NCI-H748 (cell line): ENCODE measurements around the gene ATP6AP2.
A peak's percentile ranks its signal among the peaks of the same experiment; 100 is the strongest.
"Not testable (repeated sequence)": the region's sequence is repeated elsewhere in the genome, so short reads cannot be mapped to it uniquely, and the experiment has no call there.

Source experiments
- DNase-seq: peaks from one replicate; lab custom pipeline; 2025; ENCODE audit not compliant: unreplicated experiment; lab: John Stamatoyannopoulos, UW

The ATP6AP2 gene

GRCh38 chrX:40580537-40581335 lies at the start of gene ATP6AP2:
Gene ATP6AP2, plus strand, starts transcription at chrX:40580970. Its CDS starts 96 bp downstream, at chrX:40581066.
- DNase-seq = peak; percentile 97

GRCh38 chrX:40531056-40531826 lies 49.5 kb upstream of the ATP6AP2 start:
- no peak for DNase-seq

- DNase-seq = no peak
These were observed 43.5 kb upstream of the ATP6AP2 start for GRCh38 chrX:40537310-40537709.

- DNase-seq = no peak
These were observed 42.4 kb upstream of the ATP6AP2 start for GRCh38 chrX:40538406-40538805.

GRCh38 chrX:40539214-40540142 lies 41.3 kb upstream of the ATP6AP2 start:
- DNase-seq = peak; percentile 63

- no peak for DNase-seq
These were observed 38.6 kb upstream of the ATP6AP2 start for GRCh38 chrX:40542208-40542607.

GRCh38 chrX:40542972-40543371 lies 37.8 kb upstream of the ATP6AP2 start:
- no peak for DNase-seq

- peak; percentile 88 for DNase-seq
These were observed 37.0 kb upstream of the ATP6AP2 start for GRCh38 chrX:40543661-40544328.

GRCh38 chrX:40544343-40545266 lies 36.2 kb upstream of the ATP6AP2 start:
- peak; percentile 53 for DNase-seq

GRCh38 chrX:40546870-40547269 lies 33.9 kb upstream of the ATP6AP2 start:
- DNase-seq = no peak

- DNase-seq = peak; percentile 90
These were observed 30.7 kb upstream of the ATP6AP2 start for GRCh38 chrX:40550066-40550465.

GRCh38 chrX:40552768-40553167 lies 28.0 kb upstream of the ATP6AP2 start:
- peak; percentile 13 for DNase-seq

- DNase-seq = no peak
These were observed 22.2 kb upstream of the ATP6AP2 start for GRCh38 chrX:40558590-40558989.

GRCh38 chrX:40563784-40564183 lies 17.0 kb upstream of the ATP6AP2 start:
- no peak for DNase-seq

- no peak for DNase-seq
These were observed 16.3 kb upstream of the ATP6AP2 start for GRCh38 chrX:40564447-40564846.

GRCh38 chrX:40570346-40571093 lies 10.2 kb upstream of the ATP6AP2 start:
- no peak for DNase-seq

GRCh38 chrX:40571164-40571563 lies 9.6 kb upstream of the ATP6AP2 start:
- not testable (repeated sequence) for DNase-seq

GRCh38 chrX:40571600-40571999 lies 9.2 kb upstream of the ATP6AP2 start:
- DNase-seq = no peak

GRCh38 chrX:40573763-40574162 lies 7.0 kb upstream of the ATP6AP2 start:
- peak; percentile 56 for DNase-seq
